ENCODE data around the gene HPN.

DNA sequence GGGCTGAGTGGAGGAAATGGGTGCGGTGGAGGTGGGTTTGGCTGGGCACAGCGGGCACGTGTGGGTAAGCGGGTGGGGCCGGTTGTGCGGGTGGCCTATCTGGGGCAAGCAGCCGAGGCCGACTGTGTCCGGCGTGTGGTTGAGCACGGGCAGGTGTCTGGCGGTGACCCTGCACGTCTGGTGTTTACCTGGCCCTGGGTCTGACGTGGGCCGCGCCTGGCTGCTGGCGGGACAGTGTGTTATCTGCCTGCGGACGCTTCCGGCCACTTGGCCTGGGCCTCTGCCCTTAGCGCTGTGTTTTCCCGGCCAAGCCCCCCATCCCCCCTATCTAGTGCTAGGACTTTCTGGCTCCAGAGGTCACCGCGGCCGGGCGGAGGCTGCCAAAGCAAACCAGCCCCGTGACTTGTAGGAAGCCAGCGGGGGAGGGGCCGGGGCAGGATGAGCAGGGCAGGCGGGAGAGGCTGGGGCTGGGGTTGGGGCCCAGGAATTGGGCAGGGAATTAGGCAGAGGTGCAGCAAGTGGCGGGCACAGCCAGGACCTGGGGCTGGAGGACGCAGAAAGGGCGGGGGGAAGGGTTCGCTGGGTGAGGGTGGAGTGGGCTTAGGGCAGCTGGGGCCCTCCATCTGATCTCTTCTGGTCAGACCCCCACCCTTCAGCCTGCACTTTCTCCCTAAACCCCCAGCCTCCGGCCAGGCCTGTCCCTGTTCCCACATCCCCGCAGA, 534 bp upstream of the HPN start:
- TF ChIP-seq, protein P1, sequence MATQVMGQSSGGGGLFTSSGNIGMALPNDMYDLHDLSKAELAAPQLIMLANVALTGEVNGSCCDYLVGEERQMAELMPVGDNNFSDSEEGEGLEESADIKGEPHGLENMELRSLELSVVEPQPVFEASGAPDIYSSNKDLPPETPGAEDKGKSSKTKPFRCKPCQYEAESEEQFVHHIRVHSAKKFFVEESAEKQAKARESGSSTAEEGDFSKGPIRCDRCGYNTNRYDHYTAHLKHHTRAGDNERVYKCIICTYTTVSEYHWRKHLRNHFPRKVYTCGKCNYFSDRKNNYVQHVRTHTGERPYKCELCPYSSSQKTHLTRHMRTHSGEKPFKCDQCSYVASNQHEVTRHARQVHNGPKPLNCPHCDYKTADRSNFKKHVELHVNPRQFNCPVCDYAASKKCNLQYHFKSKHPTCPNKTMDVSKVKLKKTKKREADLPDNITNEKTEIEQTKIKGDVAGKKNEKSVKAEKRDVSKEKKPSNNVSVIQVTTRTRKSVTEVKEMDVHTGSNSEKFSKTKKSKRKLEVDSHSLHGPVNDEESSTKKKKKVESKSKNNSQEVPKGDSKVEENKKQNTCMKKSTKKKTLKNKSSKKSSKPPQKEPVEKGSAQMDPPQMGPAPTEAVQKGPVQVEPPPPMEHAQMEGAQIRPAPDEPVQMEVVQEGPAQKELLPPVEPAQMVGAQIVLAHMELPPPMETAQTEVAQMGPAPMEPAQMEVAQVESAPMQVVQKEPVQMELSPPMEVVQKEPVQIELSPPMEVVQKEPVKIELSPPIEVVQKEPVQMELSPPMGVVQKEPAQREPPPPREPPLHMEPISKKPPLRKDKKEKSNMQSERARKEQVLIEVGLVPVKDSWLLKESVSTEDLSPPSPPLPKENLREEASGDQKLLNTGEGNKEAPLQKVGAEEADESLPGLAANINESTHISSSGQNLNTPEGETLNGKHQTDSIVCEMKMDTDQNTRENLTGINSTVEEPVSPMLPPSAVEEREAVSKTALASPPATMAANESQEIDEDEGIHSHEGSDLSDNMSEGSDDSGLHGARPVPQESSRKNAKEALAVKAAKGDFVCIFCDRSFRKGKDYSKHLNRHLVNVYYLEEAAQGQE (IDR thresholded peaks at IDR 0.05; ENCODE audit: low read depth, low read length), result no peak
- TF ChIP-seq POLR2AphosphoS5 (IDR thresholded peaks at IDR 0.05; ENCODE audit: low read length), result no peak
- TF ChIP-seq ETV6 (conservative IDR thresholded peaks at IDR 0.05 in 1 of 2, IDR thresholded peaks at IDR 0.05 in 1 of 2; ENCODE audit: borderline replicate concordance in 1 of 2, low read depth in 1 of 2), result no peak
- TF ChIP-seq EP300 (IDR thresholded peaks at IDR 0.05; ENCODE audit: borderline replicate concordance in 1 of 2, control insufficient read depth in 1 of 2, low read depth in 2 of 2, low read length in 2 of 2), result no peak
- TF ChIP-seq CEBPB (IDR thresholded peaks at IDR 0.05; ENCODE audit: borderline replicate concordance in 1 of 2, low read depth in 2 of 2, low read length in 2 of 2), result no peak
- no peak for TF ChIP-seq BACH1 (IDR thresholded peaks at IDR 0.05; ENCODE audit: borderline replicate concordance)
- TF ChIP-seq CTCF (IDR thresholded peaks at IDR 0.05 in 2 of 3, conservative IDR thresholded peaks at IDR 0.05 in 1 of 3; ENCODE audit: control insufficient read depth in 2 of 3, extremely low read depth in 1 of 3, insufficient read depth in 1 of 3, low read depth in 3 of 3, low read length in 3 of 3), result no peak
- no peak for TF ChIP-seq RAD51 (IDR thresholded peaks at IDR 0.05)
- TF ChIP-seq ATF3 (IDR thresholded peaks at IDR 0.05; ENCODE audit: borderline replicate concordance, extremely low read depth, low read depth, low read length), result no peak
- TF ChIP-seq BHLHE40 (IDR thresholded peaks at IDR 0.05; ENCODE audit: borderline replicate concordance in 1 of 2, low read depth in 2 of 2, low read length in 1 of 2), result peak in 1 of 2 experiments; percentile 52; a peak in 1 of 4 replicates
- TF ChIP-seq TAF1 (IDR thresholded peaks at IDR 0.05; ENCODE audit: borderline replicate concordance, low read depth, low read length), result no peak
- TF ChIP-seq JUND (IDR thresholded peaks at IDR 0.05; ENCODE audit: low read depth, low read length), result no peak
